Endodermal cell (in vitro differentiated cells): ENCODE results near the gene REXO5. TPM values are rescaled to one million over a fixed set of nuclear protein-coding genes. Genes with fewer than 3 reads are reported as not detected.

Source experiments
- DNase-seq: peaks from one replicate; pipeline ENCODE4 v3.0.0-alpha.2; 2017
- H3K27ac ChIP-seq: 2 replicates; pipeline ENCODE4 v1.5.1; 2013; ENCODE audit warnings: mild to moderate bottlenecking, low read depth, low read length, moderate library complexity
- H3K27me3 ChIP-seq: 2 replicates; pipeline ENCODE4 v1.6.1; 2013; ENCODE audit warnings: mild to moderate bottlenecking, low read length, moderate library complexity; ENCODE audit not compliant: insufficient read depth, control insufficient read depth, poor library complexity, severe bottlenecking
- H3K36me3 ChIP-seq: 2 replicates; pipeline ENCODE4 v1.7.0; 2013; ENCODE audit warnings: mild to moderate bottlenecking, low read length, moderate library complexity; ENCODE audit not compliant: control insufficient read depth, insufficient read depth
- H3K4me1 ChIP-seq: one replicate; pipeline ENCODE4 v1.7.0; 2013; ENCODE audit warnings: low read length; ENCODE audit not compliant: control insufficient read depth, insufficient read depth
- H3K4me3 ChIP-seq: 2 replicates; pipeline ENCODE4 v1.5.1; 2013; ENCODE audit warnings: mild to moderate bottlenecking, low read length, moderate library complexity
- H3K9ac ChIP-seq: 2 replicates; pipeline ENCODE4 v1.6.1; 2013; ENCODE audit warnings: mild to moderate bottlenecking, low read length, moderate library complexity; ENCODE audit not compliant: poor library complexity, severe bottlenecking; ENCODE audit errors: extremely low read depth
- H3K9me3 ChIP-seq: 2 replicates; pipeline ENCODE4 v1.6.1; 2013; ENCODE audit warnings: mild to moderate bottlenecking, low read length, moderate library complexity; ENCODE audit not compliant: control insufficient read depth
- H3K27ac Mint-ChIP-seq: 2 replicates; pipeline ENCODE4 v1.8.0; 2020; ENCODE audit warnings: mixed read lengths
- H3K27me3 Mint-ChIP-seq: 2 replicates; pipeline ENCODE4 v1.8.0; 2021; ENCODE audit warnings: mild to moderate bottlenecking, mixed read lengths; ENCODE audit not compliant: insufficient read depth
- H3K36me3 Mint-ChIP-seq: 2 replicates; pipeline ENCODE4 v1.8.0; 2020; ENCODE audit warnings: low read depth, mixed read lengths
- H3K4me1 Mint-ChIP-seq: 2 replicates; pipeline ENCODE4 v1.8.0; 2020; ENCODE audit warnings: mixed read lengths
- H3K4me3 Mint-ChIP-seq: 2 replicates; pipeline ENCODE4 v1.8.0; 2020; ENCODE audit warnings: mild to moderate bottlenecking, moderate library complexity, mixed read lengths
- H3K9me3 Mint-ChIP-seq: 2 replicates; pipeline ENCODE4 v1.8.0; 2020; ENCODE audit warnings: mild to moderate bottlenecking, mixed read lengths
- CTCF ChIP-seq: fragments of 200-600 bp; sonication (generic); conservative IDR thresholded peaks from 2 replicates; pipeline ENCODE4 v1.5.0; 2021; ENCODE audit warnings: antibody characterized with exemption, mild to moderate bottlenecking
- WGBS, 2 experiments: methylation state at CpG; one replicate each; pipeline versions ENCODE4 v1.1.5 to v1.1.7; 2013; ENCODE audit warnings: missing lambda C conversion rate in 2 of 2, mixed read lengths in 1 of 2; ENCODE audit not compliant: insufficient coverage in 1 of 2, insufficient read length in 1 of 2; 5-methylcytosine and 5-hydroxymethylcytosine counted together
- total RNA-seq, 2 donors: library from RNA; stranded (reverse); fragmentation: NEBNext Ultra II Directional in 1 of 2; extraction: Animal tissue kit (Norgen Biotek cat#: 25700) in 1 of 2; gene quantifications; 2 replicates in 1 of 2; 3 replicates in 1 of 2; pipeline ENCODE4 v1.2.1, GENCODE V29; 2021

REXO5 gene
- total RNA-seq, 2 donors from 2014 or later: 4.3 to 10.2 TPM

GRCh38 chr16:20833086-20833485 lies 26.8 kb downstream of the REXO5 start:
- no peak overlapping the region for H3K4me3 Mint-ChIP-seq
- H3K27me3 ChIP-seq: no peaks in the 10 kb centered on the region
- TF ChIP-seq CTCF: no peak
- H3K4me3 ChIP-seq: no peak overlapping the region
- H3K27ac Mint-ChIP-seq: no peak overlapping the region
- peaks cover 12% of the 10 kb centered on the region for H3K9me3 Mint-ChIP-seq
- H3K9ac ChIP-seq: no peak overlapping the region
- 88% methylated on average over 2 of the region's 2 CpGs; no CpG with 5 or more reads in 1 of the 2 experiments for WGBS, 2 experiments
- H3K36me3 Mint-ChIP-seq: peaks cover 36% of the 10 kb centered on the region
- no peak overlapping the region for H3K27ac ChIP-seq
- no peaks in the 10 kb centered on the region for H3K4me1 ChIP-seq
- peaks cover 30% of the 10 kb centered on the region for H3K9me3 ChIP-seq
- H3K4me1 Mint-ChIP-seq: no peaks in the 10 kb centered on the region
- no peaks in the 10 kb centered on the region for H3K27me3 Mint-ChIP-seq
- H3K36me3 ChIP-seq: peaks cover 10% of the 10 kb centered on the region
- DNase-seq: no peak

DNA sequence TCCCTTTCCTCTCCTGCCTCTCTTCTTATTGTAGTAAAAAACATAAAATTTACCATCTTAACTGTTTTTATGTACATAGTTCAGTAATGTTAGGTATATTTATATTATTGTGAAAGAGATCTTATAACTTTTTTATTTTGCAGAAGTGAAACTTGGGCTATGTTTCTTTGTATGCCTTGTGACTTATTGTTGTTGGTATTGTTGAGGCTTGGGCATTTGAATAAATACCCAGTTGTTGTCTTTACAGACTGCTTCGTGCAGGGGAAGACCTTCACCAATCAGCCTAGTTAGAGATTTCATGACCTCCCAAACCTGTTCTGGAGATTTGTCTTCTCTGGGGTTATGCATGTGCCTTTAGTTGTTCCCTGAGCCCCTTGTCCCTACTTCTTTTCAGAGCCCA lies 31.9 kb downstream of the REXO5 start:
- H3K27ac Mint-ChIP-seq: no peak overlapping the region
- no peaks in the 10 kb centered on the region for H3K27me3 Mint-ChIP-seq
- no peak overlapping the region for H3K27ac ChIP-seq
- no peak overlapping the region for H3K9ac ChIP-seq
- H3K36me3 ChIP-seq: peaks cover 10% of the 10 kb centered on the region
- DNase-seq: no peak
- 100% methylated on average over 1 of the region's 1 CpG for WGBS, 2 experiments
- H3K9me3 ChIP-seq: peaks cover 30% of the 10 kb centered on the region
- no peak overlapping the region for H3K4me3 ChIP-seq
- H3K9me3 Mint-ChIP-seq: peaks cover 12% of the 10 kb centered on the region
- H3K4me3 Mint-ChIP-seq: no peak overlapping the region
- H3K36me3 Mint-ChIP-seq: peaks cover 35% of the 10 kb centered on the region
- no peaks in the 10 kb centered on the region for H3K27me3 ChIP-seq
- no peak for TF ChIP-seq CTCF
- peaks cover 11% of the 10 kb centered on the region for H3K4me1 Mint-ChIP-seq
- peaks cover 4% of the 10 kb centered on the region for H3K4me1 ChIP-seq

DNA sequence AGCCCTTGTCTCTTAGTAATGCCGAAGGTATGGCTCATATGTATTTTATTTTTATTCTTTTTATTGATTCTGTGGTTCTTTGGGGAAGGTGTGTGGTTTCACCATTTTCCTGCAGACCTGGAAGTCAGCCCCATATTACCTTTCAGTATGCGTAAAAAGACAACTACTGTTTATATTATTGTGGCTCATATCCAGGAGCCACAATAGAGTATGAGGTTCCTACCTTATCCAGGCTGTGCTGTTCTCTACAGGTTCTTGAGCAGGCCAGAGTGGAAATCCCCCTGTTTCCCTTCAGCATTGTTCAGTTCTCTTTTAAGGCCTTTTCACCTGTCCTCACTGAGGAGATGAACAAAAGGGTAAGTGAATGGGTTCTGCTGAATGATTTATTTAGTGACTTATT lies 33.2 kb downstream of the REXO5 start:
- no peak overlapping the region for H3K4me3 ChIP-seq

More for the DNA sequence above, 33.2 kb downstream of the REXO5 start:
- DNase-seq: no peak
- Mint-ChIP-seq H3K27me3 (no peaks in the 10 kb centered on the region), H3K9me3 (peaks cover 12% of the 10 kb centered on the region), H3K27ac (no peak overlapping the region), H3K4me1 (peaks cover 16% of the 10 kb centered on the region), H3K4me3 (no peak overlapping the region), H3K36me3 (peaks cover 32% of the 10 kb centered on the region)
- H3K9ac ChIP-seq: no peak overlapping the region
- no peak for TF ChIP-seq CTCF
- H3K36me3 ChIP-seq: peaks cover 10% of the 10 kb centered on the region
- H3K9me3 ChIP-seq: peaks cover 26% of the 10 kb centered on the region
- H3K27ac ChIP-seq: no peak overlapping the region
- H3K27me3 ChIP-seq: no peaks in the 10 kb centered on the region
- 100% methylated on average over 2 of the region's 2 CpGs; no CpG with 5 or more reads in 1 of the 2 experiments for whole genome bisulfite sequencing, 2 experiments
- H3K4me1 ChIP-seq: peaks cover 9% of the 10 kb centered on the region
